ENCODE measurements around the gene COX8C.
"Not testable (repeated sequence)": the region's sequence is repeated elsewhere in the genome, so short reads cannot be mapped to it uniquely, and the experiment has no call there.

COX8C gene

DNA sequence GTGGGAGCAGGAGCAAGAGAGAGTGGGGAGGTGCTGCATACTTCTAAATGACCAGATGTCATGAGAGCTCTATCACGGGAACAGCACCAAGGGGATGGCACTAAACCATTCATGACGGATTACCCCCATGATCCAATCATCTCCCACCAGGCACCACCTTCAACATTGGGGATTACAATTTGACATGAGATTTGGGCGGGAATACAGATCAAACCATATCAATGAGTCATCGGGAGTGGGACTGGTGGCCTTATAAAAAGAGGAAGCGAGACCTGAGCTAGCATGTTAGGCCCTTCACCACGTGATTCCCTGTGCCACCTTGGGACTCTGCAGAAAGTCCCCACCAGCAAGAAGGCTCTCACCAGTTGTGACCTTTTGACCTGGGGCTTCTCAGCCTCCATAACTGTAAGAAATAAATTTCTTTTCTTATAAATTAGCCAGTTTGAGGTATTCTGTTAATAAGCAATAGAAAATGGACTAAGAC lies 28.7 kb downstream of the COX8C start:
- DNase-seq = no peak

DNA sequence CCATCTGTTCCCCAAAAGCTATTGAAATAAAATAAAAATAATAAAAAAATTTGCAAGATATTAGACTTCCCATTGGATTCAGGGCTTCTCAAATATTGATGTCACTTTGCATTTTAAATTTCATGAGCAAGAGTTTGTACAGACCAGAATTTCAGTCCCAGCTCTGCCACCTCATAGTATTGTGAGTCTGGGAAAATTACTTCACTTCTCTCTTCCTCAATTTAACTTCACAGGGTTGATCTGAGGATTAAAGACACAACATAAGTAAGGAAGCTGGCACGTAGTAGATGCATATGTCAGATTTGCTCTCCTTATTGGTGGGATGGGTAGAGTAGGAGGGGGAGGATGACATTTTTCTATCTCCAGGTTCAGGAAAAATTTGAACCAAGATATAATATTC lies 32.8 kb downstream of the COX8C start:
- no peak for DNase-seq

DNA sequence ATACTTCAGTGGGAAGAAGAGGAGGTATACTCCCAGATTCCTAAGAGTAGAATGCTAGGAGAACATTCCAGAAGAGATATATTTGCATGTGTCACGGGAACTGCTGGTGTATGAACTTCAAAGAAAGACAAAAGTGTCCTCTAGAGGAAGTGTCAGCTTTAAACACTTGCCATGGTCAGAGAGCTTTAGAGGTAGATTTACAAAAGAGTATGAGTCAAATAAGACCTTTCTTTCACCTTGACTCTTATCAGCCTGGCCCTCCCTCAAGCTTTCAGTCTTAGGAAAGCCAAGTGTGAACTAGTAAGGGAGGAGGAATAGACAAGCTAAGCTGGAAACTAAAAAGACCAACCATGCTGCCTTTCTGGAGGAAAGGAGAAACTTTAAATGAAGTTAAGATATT lies 34.7 kb downstream of the COX8C start:
- no peak for DNase-seq

DNA sequence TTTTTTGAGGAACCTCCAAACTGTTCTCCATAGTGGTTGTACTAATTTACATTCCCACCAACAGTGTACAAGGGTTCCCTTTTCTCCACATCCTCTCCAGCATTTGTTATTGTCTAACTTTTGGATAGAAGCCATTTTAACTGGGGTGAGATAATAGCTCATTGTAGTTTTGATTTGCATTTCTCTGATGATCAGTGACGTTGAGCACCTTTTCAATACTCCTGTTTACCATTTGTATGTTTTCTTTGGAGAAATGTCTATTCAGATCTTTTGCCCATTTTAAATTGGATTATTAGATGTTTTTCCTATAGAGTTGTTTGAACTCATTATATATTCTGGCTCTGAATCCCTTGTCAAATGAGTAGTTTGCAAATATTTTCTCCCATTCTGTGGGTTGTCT lies 37.3 kb downstream of the COX8C start:
- DNase-seq = not testable (repeated sequence)

DNA sequence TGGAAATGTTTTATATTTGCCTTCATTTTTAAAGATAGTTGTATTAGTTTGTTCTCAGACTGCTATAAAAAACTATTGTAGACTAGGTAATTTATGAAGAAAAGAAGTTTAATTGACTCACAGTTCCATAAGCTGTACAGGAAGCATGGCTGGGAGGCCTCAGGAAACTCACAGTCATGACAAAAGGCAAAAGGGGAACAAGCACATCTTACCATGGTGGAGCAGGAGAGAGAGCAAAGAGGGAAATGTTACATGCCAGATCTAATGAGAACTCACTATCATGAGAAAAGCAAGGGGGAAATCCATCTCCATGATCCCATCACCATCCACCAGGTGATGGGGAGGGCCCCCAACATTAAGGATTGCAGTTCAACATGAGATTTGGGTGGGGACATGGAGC lies 48.2 kb downstream of the COX8C start:
- no peak for DNase-seq

DNA sequence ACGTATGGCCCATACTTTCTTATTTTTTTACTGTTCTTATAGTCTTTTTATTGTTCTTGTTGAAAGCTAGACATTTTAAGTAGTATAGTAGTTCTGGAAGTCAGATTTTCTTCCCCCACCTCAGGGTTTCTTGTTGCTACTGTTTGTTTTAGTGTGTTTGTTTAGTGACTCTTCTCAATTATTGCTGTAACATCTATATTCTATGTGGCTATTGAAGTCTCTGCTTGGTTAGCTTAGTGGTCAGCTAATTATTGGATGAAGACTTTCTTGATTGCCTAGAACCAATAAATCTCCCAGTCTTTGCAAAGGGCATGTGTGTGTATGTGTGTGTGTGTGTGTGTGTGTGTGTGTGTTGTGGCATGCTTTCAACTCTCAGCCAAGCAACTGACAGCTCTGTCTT lies 49.5 kb downstream of the COX8C start:
- DNase-seq = no peak
